Epithelial cell of esophagus (primary cell): ENCODE measurements around the gene LRAT.

ENCODE experiments used
- DNase-seq: peaks from one replicate; pipeline ENCODE4 v3.0.0; 2010; ENCODE audit warnings: low read depth
- H3K4me3 ChIP-seq: 2 replicates; pipeline ENCODE4 v1.5.1; 2011; ENCODE audit warnings: mild to moderate bottlenecking, low read length, control low read depth
- CTCF ChIP-seq: IDR thresholded peaks from 2 replicates; pipeline ENCODE4 v1.5.1; 2011; ENCODE audit warnings: low read depth, mild to moderate bottlenecking, low read length, control low read depth, inconsistent platforms; ENCODE audit not compliant: insufficient read depth; ENCODE audit errors: missing control alignments

LRAT gene

GRCh38 chr4:154781983-154782293 lies 38.1 kb downstream of the LRAT start:
- no peak overlapping the region for H3K4me3 ChIP-seq
- no peak for TF ChIP-seq CTCF
- no peak for DNase-seq
